Natural killer cell (primary cell): Measurements from ENCODE around the gene SPAG16. TPM values are rescaled to one million over a fixed set of nuclear protein-coding genes. Genes with fewer than 3 reads are reported as not detected.

Experiments used
- ATAC-seq, 3 donors: fragments of 150-1000 bp in 2 of 3; fragments of 200-7000 bp in 1 of 3; cut with Tn5 transposase; 1 replicate in 1 of 3; 2 replicates in 2 of 3; pipeline ENCODE4 v1.10.0; 2021; ENCODE audit warnings: mild to moderate bottlenecking in 2 of 3, moderate library complexity in 2 of 3
- DNase-seq, 2 donors: peaks; one replicate each; pipeline versions ENCODE4 v3.0.0 to v3.0.0-alpha.2; 2013 to 2021; ENCODE audit warnings: mixed read lengths in 1 of 2
- H3K27ac ChIP-seq: one replicate; pipeline ENCODE4 v1.5.1; 2013; ENCODE audit warnings: mild to moderate bottlenecking, low read length
- H3K27me3 ChIP-seq: one replicate; pipeline ENCODE4 v1.6.1; 2013; ENCODE audit warnings: low read length; ENCODE audit not compliant: control insufficient read depth, insufficient read depth
- H3K36me3 ChIP-seq: one replicate; pipeline ENCODE4 v1.6.1; 2013; ENCODE audit warnings: low read length; ENCODE audit not compliant: control insufficient read depth, insufficient read depth
- H3K4me1 ChIP-seq: one replicate; pipeline ENCODE4 v1.6.1; 2013; ENCODE audit warnings: low read length; ENCODE audit not compliant: control insufficient read depth, insufficient read depth
- H3K4me3 ChIP-seq: one replicate; pipeline ENCODE4 v1.5.1; 2013; ENCODE audit warnings: low read length
- H3K9me3 ChIP-seq: one replicate; pipeline ENCODE4 v1.6.1; 2013; ENCODE audit warnings: low read length; ENCODE audit not compliant: control insufficient read depth, insufficient read depth
- H3K27ac Mint-ChIP-seq, 2 donors: one replicate each; pipeline ENCODE4 v1.8.0; 2022; ENCODE audit warnings: mild to moderate bottlenecking in 2 of 2, mixed read lengths in 2 of 2, moderate library complexity in 1 of 2
- H3K27me3 Mint-ChIP-seq, 2 donors: one replicate each; pipeline ENCODE4 v1.8.0; 2022; ENCODE audit warnings: low read depth in 2 of 2, mixed read lengths in 2 of 2
- H3K36me3 Mint-ChIP-seq: one replicate; pipeline ENCODE4 v1.8.0; 2022; ENCODE audit warnings: mixed read lengths
- H3K4me1 Mint-ChIP-seq, 2 donors: one replicate each; pipeline ENCODE4 v1.8.0; 2022; ENCODE audit warnings: mixed read lengths in 2 of 2
- H3K4me3 Mint-ChIP-seq: one replicate; pipeline ENCODE4 v1.8.0; 2022; ENCODE audit warnings: mild to moderate bottlenecking, moderate library complexity, mixed read lengths
- H3K9me3 Mint-ChIP-seq, 2 donors: one replicate each; pipeline ENCODE4 v1.8.0; 2022; ENCODE audit warnings: mixed read lengths in 2 of 2
- WGBS: methylation state at CpG from one replicate; pipeline ENCODE4 v1.1.7; 2013; ENCODE audit warnings: missing lambda C conversion rate; ENCODE audit not compliant: insufficient coverage; 5-methylcytosine and 5-hydroxymethylcytosine counted together
- intact Hi-C: fragments of 100-400 bp; cut with micrococcal nuclease; formaldehyde crosslinking; loops from one replicate; pipeline ENCODE4 v1.14.2; 2022
- total RNA-seq, 4 donors: library from RNA; stranded (reverse); fragments of 120-200 nt in 1 of 4; gene quantifications; one replicate each; pipeline versions ENCODE4 v1.2.3 to v1.2.4, GENCODE V29; 2013 to 2022
- TF ChIP-seq, protein P1 (sequence below): fragments of 200-600 bp; IDR thresholded peaks from one replicate; pipeline ENCODE4 v1.8.0; 2022; ENCODE audit warnings: antibody characterized with exemption

SPAG16 gene
- total RNA-seq, 3 donors from 2014 or later (not counting 1 experiment from before 2014, with no cell fraction given), result 3.5 to 5.8 (median 4.0) TPM

DNA sequence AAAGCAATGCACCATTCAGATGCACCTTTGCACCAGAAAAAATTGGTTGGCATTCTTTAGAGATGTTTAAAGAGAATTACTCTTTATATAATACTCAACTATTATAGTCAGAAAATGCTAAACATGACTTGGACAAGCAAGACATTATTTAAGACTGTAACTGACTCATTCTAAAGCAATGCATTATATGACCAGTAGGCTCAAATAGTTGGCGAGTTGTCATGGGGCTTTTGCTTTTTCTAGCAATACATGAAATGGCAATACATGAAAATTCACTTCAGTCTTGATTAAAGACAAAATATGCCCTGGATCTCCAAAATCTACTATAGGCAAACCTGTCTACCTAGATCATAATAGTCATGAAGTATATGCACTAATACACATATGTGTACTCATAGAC is 909.7 kb downstream of the SPAG16 start:
- ATAC-seq, result no peak
- H3K9me3 Mint-ChIP-seq, result peaks cover 7 to 10% of the 10 kb centered on the region in 2 donors
- TF ChIP-seq, protein P1, sequence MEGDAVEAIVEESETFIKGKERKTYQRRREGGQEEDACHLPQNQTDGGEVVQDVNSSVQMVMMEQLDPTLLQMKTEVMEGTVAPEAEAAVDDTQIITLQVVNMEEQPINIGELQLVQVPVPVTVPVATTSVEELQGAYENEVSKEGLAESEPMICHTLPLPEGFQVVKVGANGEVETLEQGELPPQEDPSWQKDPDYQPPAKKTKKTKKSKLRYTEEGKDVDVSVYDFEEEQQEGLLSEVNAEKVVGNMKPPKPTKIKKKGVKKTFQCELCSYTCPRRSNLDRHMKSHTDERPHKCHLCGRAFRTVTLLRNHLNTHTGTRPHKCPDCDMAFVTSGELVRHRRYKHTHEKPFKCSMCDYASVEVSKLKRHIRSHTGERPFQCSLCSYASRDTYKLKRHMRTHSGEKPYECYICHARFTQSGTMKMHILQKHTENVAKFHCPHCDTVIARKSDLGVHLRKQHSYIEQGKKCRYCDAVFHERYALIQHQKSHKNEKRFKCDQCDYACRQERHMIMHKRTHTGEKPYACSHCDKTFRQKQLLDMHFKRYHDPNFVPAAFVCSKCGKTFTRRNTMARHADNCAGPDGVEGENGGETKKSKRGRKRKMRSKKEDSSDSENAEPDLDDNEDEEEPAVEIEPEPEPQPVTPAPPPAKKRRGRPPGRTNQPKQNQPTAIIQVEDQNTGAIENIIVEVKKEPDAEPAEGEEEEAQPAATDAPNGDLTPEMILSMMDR, result no peak
- H3K27me3 ChIP-seq, result no peaks in the 10 kb centered on the region
- H3K9me3 ChIP-seq, result no peaks in the 10 kb centered on the region
- no peaks in the 10 kb centered on the region for H3K36me3 Mint-ChIP-seq
- H3K36me3 ChIP-seq, result no peaks in the 10 kb centered on the region
- no peak overlapping the region for H3K27ac ChIP-seq
- no peak overlapping the region for H3K4me3 ChIP-seq
- 77% methylated on average over 1 of the region's 1 CpG for WGBS
- H3K27me3 Mint-ChIP-seq, result no peaks in the 10 kb centered on the region
- no peak for DNase-seq
- H3K4me1 ChIP-seq, result no peaks in the 10 kb centered on the region
- intact Hi-C loops, result no loop called here
- no peaks in the 10 kb centered on the region for H3K4me1 Mint-ChIP-seq
- no peak overlapping the region for H3K27ac Mint-ChIP-seq
- no peak overlapping the region for H3K4me3 Mint-ChIP-seq

DNA sequence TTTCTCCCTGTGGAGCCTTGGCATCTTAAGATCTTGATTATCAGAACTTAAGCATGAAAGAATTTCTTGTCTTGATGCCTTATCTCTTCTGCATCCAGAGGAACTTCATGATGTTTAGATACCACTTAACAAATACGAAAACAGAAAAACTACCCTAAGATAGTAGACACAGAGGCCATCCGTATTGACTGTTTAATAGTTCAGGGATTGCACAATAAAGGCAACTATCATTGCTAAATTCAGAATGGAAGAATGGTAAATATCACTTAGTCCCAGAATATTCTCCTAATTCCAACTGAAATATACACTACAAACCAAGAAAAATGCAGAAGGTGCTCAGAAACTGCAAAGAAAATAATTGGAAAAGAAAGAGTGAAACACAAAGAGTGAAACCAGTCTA is 912.0 kb downstream of the SPAG16 start:
- no peaks in the 10 kb centered on the region for H3K36me3 ChIP-seq
- TF ChIP-seq, protein P1, result no peak
- Mint-ChIP-seq H3K27ac (no peak overlapping the region), H3K27me3 (no peaks in the 10 kb centered on the region), H3K4me3 (no peak overlapping the region), H3K4me1 (no peaks in the 10 kb centered on the region), H3K9me3 (peaks cover 5 to 11% of the 10 kb centered on the region in 2 donors), H3K36me3 (no peaks in the 10 kb centered on the region)
- ATAC-seq (no peak), DNase-seq (no peak)
- H3K9me3 ChIP-seq, result no peaks in the 10 kb centered on the region
- no peak overlapping the region for H3K4me3 ChIP-seq
- no peaks in the 10 kb centered on the region for H3K27me3 ChIP-seq
- H3K27ac ChIP-seq, result no peak overlapping the region
- no peaks in the 10 kb centered on the region for H3K4me1 ChIP-seq
- no CpG with 5 or more reads among the region's 2 CpGs for WGBS
- intact Hi-C loops, result no loop called here

- Mint-ChIP-seq H3K27ac (no peak overlapping the region), H3K4me1 (no peaks in the 10 kb centered on the region), H3K4me3 (no peak overlapping the region), H3K9me3 (peaks cover 3 to 10% of the 10 kb centered on the region in 2 donors), H3K36me3 (no peaks in the 10 kb centered on the region), H3K27me3 (no peaks in the 10 kb centered on the region)
- intact Hi-C loops, result no loop called here
- Histone ChIP-seq H3K27me3 (no peaks in the 10 kb centered on the region), H3K27ac (no peak overlapping the region), H3K9me3 (no peaks in the 10 kb centered on the region), H3K4me3 (no peak overlapping the region), H3K4me1 (no peaks in the 10 kb centered on the region), H3K36me3 (no peaks in the 10 kb centered on the region)
- ATAC-seq (no peak), DNase-seq (no peak)
- TF ChIP-seq, protein P1, result no peak
- WGBS, result no CpG with 5 or more reads among the region's 2 CpGs
These were observed 917.6 kb downstream of the SPAG16 start for GRCh38 chr2:214201892-214202291.

DNA sequence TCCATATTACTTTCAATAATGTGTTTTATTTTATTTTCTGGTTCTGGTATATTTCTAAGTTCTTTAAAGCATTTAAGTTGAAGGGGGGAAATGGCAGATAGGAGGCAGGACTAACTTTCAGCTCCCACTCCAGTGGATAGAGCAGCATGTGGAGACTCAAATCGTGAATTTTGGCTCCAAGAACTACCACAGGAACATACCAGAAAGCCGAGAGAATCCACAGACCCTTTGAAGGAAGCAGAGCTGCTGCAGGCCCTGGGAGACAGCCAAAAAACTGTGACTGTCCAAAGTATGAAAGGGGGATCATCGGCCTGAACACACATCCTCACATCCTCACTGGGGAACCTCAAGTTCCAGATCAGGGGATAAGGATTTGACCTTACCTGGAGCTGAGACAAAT is 919.0 kb downstream of the SPAG16 start:
- ATAC-seq, result no peak
- Histone ChIP-seq H3K27ac (no peak overlapping the region), H3K36me3 (no peaks in the 10 kb centered on the region), H3K4me3 (no peak overlapping the region), H3K27me3 (no peaks in the 10 kb centered on the region), H3K9me3 (no peaks in the 10 kb centered on the region), H3K4me1 (no peaks in the 10 kb centered on the region)
- Mint-ChIP-seq H3K4me1 (no peaks in the 10 kb centered on the region), H3K9me3 (peaks cover 5 to 10% of the 10 kb centered on the region in 2 donors), H3K27ac (no peak overlapping the region), H3K36me3 (no peaks in the 10 kb centered on the region), H3K4me3 (no peak overlapping the region), H3K27me3 (no peaks in the 10 kb centered on the region)
- WGBS, result 56% methylated on average over 2 of the region's 3 CpGs
- TF ChIP-seq, protein P1, result no peak
- intact Hi-C loops, result no loop called here
- no peak for DNase-seq
